K562 treated with DMSO at 1 percent for 48 hours (cell line): Measurements from ENCODE around the gene IL23R. TPM values are rescaled to one million over a fixed set of nuclear protein-coding genes. Genes with fewer than 3 reads are reported as not detected.

Source experiments
- total RNA-seq: library from RNA; unstranded; fragments of 300-600 nt; gene quantifications from 2 replicates; pipeline ENCODE4 v1.2.3, GENCODE V29; 2022; ENCODE audit warnings: low replicate concordance; ENCODE audit errors: extremely low read depth

The IL23R gene
- total RNA-seq: not detected in 2 replicates

GRCh38 chr1:67166196-67166595 lies at the start of gene IL23R:
Gene IL23R, plus strand, starts transcription at chr1:67166454. Its CDS starts 1,667 bp downstream, at chr1:67168121.

GRCh38 chr1:67134695-67135094 lies 31.6 kb upstream of the IL23R start, which contains the start of gene C1orf141:
Gene C1orf141, minus strand, starts transcription at chr1:67134970. Its CDS starts 7,730 bp downstream, at chr1:67127240.

GRCh38 chr1:67307251-67308060 lies 141.2 kb downstream of the IL23R start, which contains the start of gene IL12RB2:
Gene IL12RB2, plus strand, starts transcription at chr1:67307873. Its CDS starts 12,496 bp downstream, at chr1:67320369.

Other genes with a start within 250 kb of the IL23R start
- not detected in 2 replicates for gene DNAI4, start 241.6 kb upstream of the IL23R start, total RNA-seq
- not detected in 2 replicates for gene MIER1, start 241.5 kb upstream of the IL23R start, total RNA-seq
- not detected in 2 replicates for gene SLC35D1, start 112.3 kb upstream of the IL23R start, total RNA-seq
- gene C1orf141, start 31.5 kb upstream of the IL23R start, total RNA-seq: not detected in 2 replicates
- gene IL12RB2, start 141.4 kb downstream of the IL23R start, total RNA-seq: not detected in 2 replicates